Trophoblast cell (in vitro differentiated cells and primary cell): ENCODE results near the gene LYZ.

ENCODE experiments used
- DNase-seq, 2 donors: peaks; one replicate each; pipeline ENCODE4 v3.0.0-alpha.2; 2016
- H2AFZ ChIP-seq: 2 replicates; pipeline ENCODE4 v1.6.1; 2013; ENCODE audit warnings: low read length, moderate library complexity, mild to moderate bottlenecking; ENCODE audit not compliant: insufficient read depth, poor library complexity
- H2AK5ac ChIP-seq: 2 replicates; pipeline ENCODE4 v1.6.1; 2013; ENCODE audit warnings: mild to moderate bottlenecking, low read length
- H2BK120ac ChIP-seq: 2 replicates; pipeline ENCODE4 v1.6.1; 2013; ENCODE audit warnings: low read length, mild to moderate bottlenecking, moderate library complexity; ENCODE audit not compliant: insufficient read depth, poor library complexity
- H2BK12ac ChIP-seq: 2 replicates; pipeline ENCODE4 v1.6.1; 2013; ENCODE audit warnings: mild to moderate bottlenecking, low read length, moderate library complexity
- H2BK5ac ChIP-seq: 2 replicates; pipeline ENCODE4 v1.6.1; 2013; ENCODE audit warnings: low read length, low read depth, moderate library complexity, mild to moderate bottlenecking; ENCODE audit not compliant: poor library complexity
- H3K14ac ChIP-seq: 2 replicates; pipeline ENCODE4 v1.6.1; 2013; ENCODE audit warnings: mild to moderate bottlenecking, low read length
- H3K18ac ChIP-seq: 2 replicates; pipeline ENCODE4 v1.6.1; 2013; ENCODE audit warnings: mild to moderate bottlenecking, low read length
- H3K23ac ChIP-seq: 2 replicates; pipeline ENCODE4 v1.6.1; 2013; ENCODE audit warnings: low read length
- H3K27ac ChIP-seq: 2 replicates; pipeline ENCODE4 v1.5.1; 2013; ENCODE audit warnings: low read depth, mild to moderate bottlenecking, inconsistent platforms, low read length, moderate library complexity
- H3K27me3 ChIP-seq: 2 replicates; pipeline ENCODE4 v1.6.1; 2013; ENCODE audit warnings: inconsistent platforms, mild to moderate bottlenecking, low read length, moderate library complexity; ENCODE audit not compliant: insufficient read depth
- H3K36me3 ChIP-seq, 2 experiments: 1 replicate in 1 of 2; 2 replicates in 1 of 2; pipeline ENCODE4 v1.6.1; 2013; ENCODE audit warnings: low read length in 2 of 2, mild to moderate bottlenecking in 2 of 2, moderate library complexity in 1 of 2; ENCODE audit not compliant: insufficient read depth in 2 of 2, control insufficient read depth in 1 of 2
- H3K4ac ChIP-seq: 2 replicates; pipeline ENCODE4 v1.6.1; 2013; ENCODE audit warnings: low read depth, mild to moderate bottlenecking, low read length, moderate library complexity
- H3K4me1 ChIP-seq, 2 experiments: 1 replicate in 1 of 2; 2 replicates in 1 of 2; pipeline ENCODE4 v1.6.1; 2013; ENCODE audit warnings: low read length in 2 of 2, mild to moderate bottlenecking in 2 of 2, moderate library complexity in 1 of 2; ENCODE audit not compliant: insufficient read depth in 2 of 2, control insufficient read depth in 1 of 2
- H3K4me2 ChIP-seq: 2 replicates; pipeline ENCODE4 v1.6.1; 2013; ENCODE audit warnings: inconsistent platforms, mild to moderate bottlenecking, low read length, moderate library complexity
- H3K4me3 ChIP-seq: 2 replicates; pipeline ENCODE4 v1.5.1; 2013; ENCODE audit warnings: mild to moderate bottlenecking, low read depth, low read length, inconsistent platforms
- H3K79me1 ChIP-seq: one replicate; pipeline ENCODE4 v1.6.1; 2013; ENCODE audit warnings: low read length
- H3K79me2 ChIP-seq: 2 replicates; pipeline ENCODE4 v1.6.1; 2013; ENCODE audit warnings: low read length, mild to moderate bottlenecking; ENCODE audit not compliant: control insufficient read depth, insufficient read depth, poor library complexity
- H3K9ac ChIP-seq: 2 replicates; pipeline ENCODE4 v1.6.1; 2013; ENCODE audit warnings: mild to moderate bottlenecking, low read length
- H3K9me3 ChIP-seq: 2 replicates; pipeline ENCODE4 v1.6.1; 2013; ENCODE audit warnings: low read depth, mild to moderate bottlenecking, control low read depth, inconsistent platforms, low read length; ENCODE audit not compliant: insufficient read depth
- H4K12ac ChIP-seq: 2 replicates; pipeline ENCODE4 v1.6.1; 2013; ENCODE audit warnings: low read depth, mild to moderate bottlenecking, low read length, moderate library complexity
- H4K8ac ChIP-seq: 2 replicates; pipeline ENCODE4 v1.6.1; 2013; ENCODE audit warnings: low read depth, mild to moderate bottlenecking, low read length, moderate library complexity
- H4K91ac ChIP-seq: one replicate; pipeline ENCODE4 v1.6.1; 2013; ENCODE audit warnings: low read depth, mild to moderate bottlenecking, low read length, moderate library complexity
- WGBS: extraction: QIAGEN DNeasy Blood & Tissue Kit; methylation state at CpG from one replicate; pipeline ENCODE4 v1.1.7; 2013; ENCODE audit warnings: missing lambda C conversion rate; ENCODE audit not compliant: insufficient read length, insufficient coverage; ENCODE audit errors: extremely low coverage; 5-methylcytosine and 5-hydroxymethylcytosine counted together

Gene LYZ

GRCh38 chr12:69341328-69341727, 6.9 kb upstream of the LYZ start:
- no peak overlapping the region for H2BK120ac ChIP-seq
- H4K91ac ChIP-seq = no peak overlapping the region
- H3K4me3 ChIP-seq = no peak overlapping the region
- H3K4me1 ChIP-seq = no peaks in the 10 kb centered on the region
- no peak overlapping the region for H4K12ac ChIP-seq
- H3K4me2 ChIP-seq = no peak overlapping the region
- no peak overlapping the region for H3K4ac ChIP-seq
- no peaks in the 10 kb centered on the region for H3K27me3 ChIP-seq
- no peaks in the 10 kb centered on the region for H3K79me1 ChIP-seq
- no peaks in the 10 kb centered on the region for H3K36me3 ChIP-seq
- H3K9me3 ChIP-seq = no peaks in the 10 kb centered on the region
- WGBS = no CpG with 5 or more reads among the region's 5 CpGs
- DNase-seq = no peak
- no peak overlapping the region for H3K18ac ChIP-seq
- no peak overlapping the region for H4K8ac ChIP-seq
- H3K9ac ChIP-seq = no peak overlapping the region
- H2AK5ac ChIP-seq = no peak overlapping the region
- H2AFZ ChIP-seq = no peak overlapping the region
- H2BK12ac ChIP-seq = no peak overlapping the region
- H3K79me2 ChIP-seq = no peaks in the 10 kb centered on the region
- H3K14ac ChIP-seq = no peak overlapping the region
- no peak overlapping the region for H3K23ac ChIP-seq
- no peak overlapping the region for H2BK5ac ChIP-seq
- no peak overlapping the region for H3K27ac ChIP-seq

- Histone ChIP-seq H3K4me2 (no peak overlapping the region), H3K14ac (no peak overlapping the region), H3K23ac (no peak overlapping the region), H3K4me1 (no peaks in the 10 kb centered on the region), H4K8ac (no peak overlapping the region), H2BK5ac (no peak overlapping the region), H2AK5ac (no peak overlapping the region), H3K79me1 (no peaks in the 10 kb centered on the region), H3K9ac (no peak overlapping the region), H3K4ac (no peak overlapping the region), H3K79me2 (no peaks in the 10 kb centered on the region), H2AFZ (no peak overlapping the region), H3K4me3 (no peak overlapping the region), H3K36me3 (no peaks in the 10 kb centered on the region), H3K9me3 (no peaks in the 10 kb centered on the region), H4K91ac (no peak overlapping the region), H3K27ac (no peak overlapping the region), H2BK120ac (no peak overlapping the region), H3K27me3 (no peaks in the 10 kb centered on the region), H3K18ac (no peak overlapping the region), H2BK12ac (no peak overlapping the region), H4K12ac (no peak overlapping the region)
- WGBS = no CpG with 5 or more reads among the region's 2 CpGs
- DNase-seq = no peak
These were observed 5.8 kb upstream of the LYZ start for GRCh38 chr12:69342421-69342820.

- Histone ChIP-seq H3K9me3 (no peaks in the 10 kb centered on the region), H3K4me2 (no peak overlapping the region), H3K36me3 (no peaks in the 10 kb centered on the region), H3K4ac (no peak overlapping the region), H4K8ac (no peak overlapping the region), H3K4me1 (no peaks in the 10 kb centered on the region), H3K27ac (no peak overlapping the region), H4K91ac (no peak overlapping the region), H2AFZ (no peak overlapping the region), H3K23ac (no peak overlapping the region), H3K18ac (no peak overlapping the region), H4K12ac (no peak overlapping the region), H2BK120ac (no peak overlapping the region), H2AK5ac (no peak overlapping the region), H3K14ac (no peak overlapping the region), H3K27me3 (no peaks in the 10 kb centered on the region), H3K9ac (no peak overlapping the region), H2BK12ac (no peak overlapping the region), H3K79me1 (no peaks in the 10 kb centered on the region), H2BK5ac (no peak overlapping the region), H3K4me3 (no peak overlapping the region), H3K79me2 (no peaks in the 10 kb centered on the region)
- no peak for DNase-seq
- no CpG with 5 or more reads among the region's 3 CpGs for WGBS
These were observed 4.8 kb upstream of the LYZ start for GRCh38 chr12:69343357-69343756.

GRCh38 chr12:69343885-69344612, 4.1 kb upstream of the LYZ start:
- Histone ChIP-seq H2BK5ac (no peak overlapping the region), H4K12ac (no peak overlapping the region), H3K23ac (no peak overlapping the region), H3K4me1 (no peaks in the 10 kb centered on the region), H3K79me1 (no peaks in the 10 kb centered on the region), H2BK12ac (no peak overlapping the region), H2AK5ac (no peak overlapping the region), H4K91ac (no peak overlapping the region), H2BK120ac (no peak overlapping the region), H3K4me2 (no peak overlapping the region), H2AFZ (no peak overlapping the region), H3K79me2 (no peaks in the 10 kb centered on the region), H3K9me3 (no peaks in the 10 kb centered on the region), H3K27me3 (no peaks in the 10 kb centered on the region), H4K8ac (no peak overlapping the region), H3K9ac (no peak overlapping the region), H3K27ac (no peak overlapping the region), H3K4me3 (no peak overlapping the region), H3K18ac (no peak overlapping the region), H3K4ac (no peak overlapping the region), H3K36me3 (no peaks in the 10 kb centered on the region), H3K14ac (no peak overlapping the region)
- no peak for DNase-seq
- WGBS = no CpG with 5 or more reads among the region's 3 CpGs
